Astrocyte of the hippocampus (primary cell): ENCODE data around the gene TWIST2.
A peak's percentile ranks its signal among the peaks of the same experiment; 100 is the strongest.

Experiments
- DNase-seq: peaks from one replicate; pipeline ENCODE4 v3.0.0; 2011; ENCODE audit warnings: low read depth, low spot score

Gene TWIST2

GRCh38 chr2:238856713-238857567 lies 9.1 kb downstream of the TWIST2 start:
- no peak for DNase-seq

- no peak for DNase-seq
Observed at GRCh38 chr2:238857959-238858358, 10.1 kb downstream of the TWIST2 start.

DNA sequence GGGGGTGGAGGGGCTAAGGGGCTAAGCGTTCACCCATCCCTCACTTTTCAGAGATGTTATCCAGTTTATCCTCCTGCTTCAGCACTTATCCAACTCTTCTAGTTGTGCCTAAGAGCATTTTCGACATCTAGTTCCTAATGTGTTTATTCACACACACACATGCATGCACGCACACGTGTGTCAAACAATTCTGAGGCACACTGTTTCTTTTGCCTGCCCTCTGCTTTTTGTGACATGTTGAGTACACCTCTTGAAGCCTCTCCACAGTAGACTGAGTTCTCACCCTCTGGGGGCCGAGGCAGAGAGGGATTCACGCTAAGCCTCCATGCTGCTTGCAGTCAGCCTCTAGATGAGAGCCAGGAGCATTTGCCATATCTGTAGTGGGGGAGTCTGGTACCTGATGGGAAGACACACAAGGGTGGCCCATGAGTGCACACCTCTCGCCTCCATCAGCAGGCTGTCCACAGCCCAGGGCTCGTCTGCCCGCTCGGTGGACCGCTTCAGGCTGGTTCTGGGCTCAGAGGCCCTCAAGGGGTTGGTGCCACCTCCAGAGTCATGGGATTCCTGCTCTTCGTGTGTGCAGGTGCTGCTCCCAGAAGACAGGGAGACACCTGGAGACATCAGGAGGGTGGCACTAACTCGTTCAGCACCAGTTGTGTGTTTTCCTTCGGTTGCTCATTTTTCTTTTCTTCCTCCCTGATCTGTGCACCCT lies 11.9 kb downstream of the TWIST2 start:
- DNase-seq: no peak

DNA sequence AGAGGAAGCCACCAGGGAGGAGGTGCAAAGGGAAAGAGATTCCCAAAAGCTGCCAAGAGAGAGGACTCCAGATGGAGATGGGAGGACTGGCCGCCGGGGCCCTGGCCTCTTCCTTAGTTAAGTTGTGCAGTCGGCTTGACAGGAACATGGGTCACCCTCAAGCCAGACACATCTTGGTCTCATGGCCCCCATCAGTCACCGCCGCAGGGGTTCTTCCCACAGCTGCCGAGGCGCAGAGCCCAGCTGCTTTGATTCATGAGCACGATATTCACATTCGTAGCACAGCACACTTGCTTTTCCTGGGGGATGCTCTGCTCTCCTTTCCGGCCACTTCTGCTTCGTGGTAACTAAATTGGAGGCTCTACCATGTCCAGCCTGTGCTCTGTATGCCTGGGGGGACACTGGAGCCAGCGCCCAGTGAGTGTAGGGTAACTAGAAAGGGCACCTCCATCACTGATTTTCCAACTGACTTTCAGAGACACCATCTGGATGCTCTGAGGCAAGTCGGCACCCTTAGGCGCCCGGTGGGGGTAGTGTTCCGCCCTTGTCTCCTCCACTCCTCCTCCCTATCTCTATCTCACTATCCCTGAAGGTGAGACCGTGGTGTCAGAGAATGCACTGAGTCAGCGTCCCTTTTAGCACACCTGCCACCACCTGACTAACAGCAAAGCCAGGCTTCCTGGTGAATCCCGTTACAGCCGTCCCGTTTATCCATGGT lies 13.3 kb downstream of the TWIST2 start:
- DNase-seq: no peak

- no peak for DNase-seq
Observed at GRCh38 chr2:238861766-238862315, 14.0 kb downstream of the TWIST2 start.

DNA sequence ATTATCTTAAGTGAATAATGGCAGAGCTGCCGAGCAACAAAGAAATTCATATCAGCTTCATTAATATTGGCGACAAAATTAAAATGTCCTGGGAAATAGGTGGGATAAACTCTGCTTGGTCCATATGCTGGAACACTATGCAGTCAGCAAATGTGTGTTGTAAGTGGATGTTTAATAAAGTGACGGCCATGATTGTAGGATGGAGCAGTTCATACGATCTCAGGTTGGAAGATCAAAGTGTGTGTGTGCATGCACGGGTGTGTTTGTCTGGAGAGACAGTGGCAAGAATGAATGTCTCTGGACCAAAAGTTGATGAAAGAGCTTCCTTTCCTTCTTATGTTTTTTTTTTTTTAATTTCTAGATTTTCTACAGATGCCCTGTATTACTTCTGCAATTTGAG lies 14.8 kb downstream of the TWIST2 start:
- no peak for DNase-seq

- no peak for DNase-seq
Observed at GRCh38 chr2:238863231-238863630, 15.3 kb downstream of the TWIST2 start.

- DNase-seq: no peak
Observed at GRCh38 chr2:238863749-238864206, 15.9 kb downstream of the TWIST2 start.

- peak; percentile 97 for DNase-seq
Observed at GRCh38 chr2:238864207-238865014, 16.5 kb downstream of the TWIST2 start.

DNA sequence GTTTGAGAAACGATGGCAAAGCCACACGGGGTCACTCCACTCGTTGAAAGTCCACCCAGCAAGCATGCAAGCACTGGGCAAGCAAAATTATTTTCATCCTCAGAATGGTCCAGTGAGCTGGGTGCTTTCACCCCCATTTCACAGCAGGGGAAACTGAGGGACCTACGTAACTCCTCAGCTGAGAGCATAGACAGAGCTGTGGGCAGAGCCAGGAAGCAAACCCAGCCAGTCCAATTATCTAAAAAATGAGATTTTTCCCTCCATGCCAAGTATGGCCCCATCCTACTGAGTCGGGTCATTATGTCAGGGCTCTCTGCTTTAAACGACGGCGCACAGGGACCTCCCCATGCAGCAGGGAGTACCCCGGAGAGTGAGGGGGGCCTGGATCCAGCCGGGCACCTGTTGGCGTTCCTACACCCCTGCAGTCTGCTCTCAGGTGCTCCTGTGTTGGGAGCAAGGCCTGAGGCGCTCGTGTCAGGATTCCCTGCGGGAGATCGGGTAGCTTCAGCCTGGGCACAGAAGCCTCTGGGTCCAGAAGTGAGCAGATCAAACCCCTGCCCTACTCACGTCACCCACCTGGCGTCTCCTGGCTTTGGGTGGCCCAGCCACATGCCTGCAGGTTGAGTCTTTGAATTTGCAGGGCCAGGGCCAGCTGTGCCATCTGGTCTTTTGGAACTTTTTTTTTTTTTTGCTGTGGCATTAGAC lies 17.3 kb downstream of the TWIST2 start:
- no peak for DNase-seq

- DNase-seq: no peak
Observed at GRCh38 chr2:238865744-238866355, 18.0 kb downstream of the TWIST2 start.

- DNase-seq: no peak
Observed at GRCh38 chr2:238866656-238867277, 18.9 kb downstream of the TWIST2 start.

DNA sequence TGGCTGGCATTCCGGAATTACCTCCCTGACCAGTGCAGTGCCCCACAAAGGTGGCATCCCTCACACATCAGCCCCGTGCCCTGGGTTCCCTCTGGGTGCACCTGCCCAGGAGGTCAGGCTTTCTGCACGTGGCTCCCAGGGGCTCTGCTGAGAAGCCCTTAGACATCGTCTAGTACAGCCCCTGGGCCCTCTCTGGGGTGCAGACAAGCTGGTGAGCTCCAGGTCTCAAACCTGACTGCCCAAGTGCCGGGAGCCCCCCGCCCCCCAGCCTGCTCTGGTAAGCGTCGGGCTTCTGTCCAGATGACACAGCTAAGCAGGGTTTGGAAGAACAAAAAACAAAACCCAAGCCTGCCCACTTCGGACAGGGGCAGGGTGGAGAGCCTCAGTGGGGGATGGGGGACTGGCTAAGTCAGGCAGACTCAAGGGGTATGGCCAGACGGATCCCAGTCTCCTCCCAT lies 20.2 kb downstream of the TWIST2 start:
- DNase-seq: peak; percentile 71

DNA sequence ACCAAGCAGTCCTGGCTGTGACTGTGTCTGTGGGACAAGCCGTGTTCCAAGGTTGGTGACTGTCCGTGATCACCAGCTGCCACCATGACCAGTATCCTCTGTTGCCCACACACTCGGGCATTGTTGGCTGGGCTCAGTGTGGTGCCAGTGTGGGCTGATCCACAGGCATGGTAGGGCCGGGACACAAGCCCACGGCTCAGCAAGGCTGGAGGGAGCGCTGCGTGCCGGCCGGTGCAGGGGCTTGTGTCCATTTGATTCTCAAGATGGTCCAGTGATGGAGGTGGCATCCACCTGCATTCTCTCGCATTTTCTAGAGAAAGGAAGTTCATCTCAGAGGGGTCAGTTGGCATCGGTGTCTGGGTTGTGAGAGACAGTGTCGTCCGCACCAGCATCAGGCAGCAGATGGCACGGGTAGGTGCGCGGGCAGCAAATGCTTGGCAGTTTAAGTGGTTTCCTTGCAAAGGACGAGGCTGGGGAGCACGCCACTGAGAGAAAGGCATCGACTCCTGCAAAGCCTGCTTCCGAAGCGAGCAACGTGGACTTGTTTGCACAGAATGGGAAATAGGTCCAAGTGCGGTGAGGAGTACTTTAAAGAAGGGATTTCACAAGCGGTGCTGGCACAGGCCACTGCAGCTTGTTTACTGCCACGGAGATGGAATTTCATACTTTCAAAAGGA lies 20.9 kb downstream of the TWIST2 start:
- no peak for DNase-seq

DNA sequence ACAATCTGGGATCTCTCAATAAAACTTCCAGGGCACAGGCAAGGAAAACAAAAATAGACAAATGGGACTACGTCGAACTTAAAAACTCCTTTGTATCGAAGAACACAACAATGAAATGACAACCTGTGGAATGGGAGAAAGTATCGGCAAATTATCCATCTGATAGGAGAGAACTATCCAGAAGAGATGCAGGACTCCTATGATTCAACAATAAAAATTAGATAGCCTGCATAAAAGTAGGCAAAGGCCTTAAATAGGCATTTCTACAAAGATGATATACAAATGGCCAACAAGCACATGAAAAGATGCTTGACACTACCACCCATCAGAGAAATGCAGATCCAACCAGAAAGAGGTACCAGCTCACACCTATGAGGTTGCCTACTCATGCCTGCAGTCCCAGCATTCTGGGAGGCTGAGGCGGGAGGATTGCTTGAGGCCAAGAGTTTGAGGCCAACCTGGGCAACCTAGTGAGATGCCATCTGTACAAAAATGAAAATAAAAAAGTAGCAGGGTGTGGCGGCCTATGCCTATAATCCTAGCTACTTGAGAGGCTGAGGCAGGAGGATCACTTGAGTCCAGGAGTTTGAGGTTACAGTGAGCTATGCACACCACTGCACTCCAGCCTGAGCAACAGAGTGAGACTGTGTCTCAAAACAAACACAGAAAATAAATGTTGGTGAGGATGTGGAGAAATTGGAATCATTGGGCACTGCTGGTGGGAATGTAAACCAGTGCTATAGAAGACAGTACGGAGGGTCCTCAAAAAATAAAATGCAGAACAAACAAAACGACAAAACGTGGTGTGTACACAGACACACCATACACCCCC lies 21.6 kb downstream of the TWIST2 start:
- DNase-seq: no peak

DNA sequence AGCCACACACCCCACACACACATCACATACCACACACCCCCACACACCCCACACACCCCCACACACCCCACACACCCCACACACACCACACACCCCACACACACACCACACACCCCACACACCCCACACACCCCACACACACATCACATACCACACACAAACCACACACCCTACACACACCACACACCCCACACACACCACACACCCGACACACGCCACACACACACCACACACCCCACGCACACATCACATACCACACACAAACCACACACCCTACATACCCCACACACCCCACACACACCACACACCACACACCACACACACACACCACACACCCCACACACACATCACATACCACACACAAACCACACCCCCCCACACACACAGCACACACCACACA lies 22.4 kb downstream of the TWIST2 start:
- DNase-seq: no peak

- DNase-seq: no peak
Observed at GRCh38 chr2:238872026-238872425, 24.1 kb downstream of the TWIST2 start.
